ENCODE data around the gene DNAH3. TPM values are rescaled to one million over a fixed set of nuclear protein-coding genes. Genes with fewer than 3 reads are reported as not detected.

The DNAH3 gene, protein sequence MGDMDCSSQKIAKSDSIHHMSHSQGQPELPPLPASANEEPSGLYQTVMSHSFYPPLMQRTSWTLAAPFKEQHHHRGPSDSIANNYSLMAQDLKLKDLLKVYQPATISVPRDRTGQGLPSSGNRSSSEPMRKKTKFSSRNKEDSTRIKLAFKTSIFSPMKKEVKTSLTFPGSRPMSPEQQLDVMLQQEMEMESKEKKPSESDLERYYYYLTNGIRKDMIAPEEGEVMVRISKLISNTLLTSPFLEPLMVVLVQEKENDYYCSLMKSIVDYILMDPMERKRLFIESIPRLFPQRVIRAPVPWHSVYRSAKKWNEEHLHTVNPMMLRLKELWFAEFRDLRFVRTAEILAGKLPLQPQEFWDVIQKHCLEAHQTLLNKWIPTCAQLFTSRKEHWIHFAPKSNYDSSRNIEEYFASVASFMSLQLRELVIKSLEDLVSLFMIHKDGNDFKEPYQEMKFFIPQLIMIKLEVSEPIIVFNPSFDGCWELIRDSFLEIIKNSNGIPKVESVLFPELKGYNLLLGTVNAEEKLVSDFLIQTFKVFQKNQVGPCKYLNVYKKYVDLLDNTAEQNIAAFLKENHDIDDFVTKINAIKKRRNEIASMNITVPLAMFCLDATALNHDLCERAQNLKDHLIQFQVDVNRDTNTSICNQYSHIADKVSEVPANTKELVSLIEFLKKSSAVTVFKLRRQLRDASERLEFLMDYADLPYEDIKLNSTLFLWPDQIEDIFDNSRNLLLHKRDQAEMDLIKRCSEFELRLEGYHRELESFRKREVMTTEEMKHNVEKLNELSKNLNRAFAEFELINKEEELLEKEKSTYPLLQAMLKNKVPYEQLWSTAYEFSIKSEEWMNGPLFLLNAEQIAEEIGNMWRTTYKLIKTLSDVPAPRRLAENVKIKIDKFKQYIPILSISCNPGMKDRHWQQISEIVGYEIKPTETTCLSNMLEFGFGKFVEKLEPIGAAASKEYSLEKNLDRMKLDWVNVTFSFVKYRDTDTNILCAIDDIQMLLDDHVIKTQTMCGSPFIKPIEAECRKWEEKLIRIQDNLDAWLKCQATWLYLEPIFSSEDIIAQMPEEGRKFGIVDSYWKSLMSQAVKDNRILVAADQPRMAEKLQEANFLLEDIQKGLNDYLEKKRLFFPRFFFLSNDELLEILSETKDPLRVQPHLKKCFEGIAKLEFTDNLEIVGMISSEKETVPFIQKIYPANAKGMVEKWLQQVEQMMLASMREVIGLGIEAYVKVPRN (N-terminal part only)
- 0.07 and 0.56 TPM in 2 replicates for total RNA-seq

GRCh38 chr16:21150375-21151001 is at the start of gene DNAH3:
Gene DNAH3, minus strand, starts transcription at chr16:21150846. Its CDS starts 527 bp downstream, at chr16:21150319.

GRCh38 chr16:21158208-21159110 is 7.8 kb upstream of the DNAH3 start, which contains the start of gene LDAF1:
Gene LDAF1, plus strand, starts transcription at chr16:21158674. Its CDS starts 2,509 bp downstream, at chr16:21161183.

DNA sequence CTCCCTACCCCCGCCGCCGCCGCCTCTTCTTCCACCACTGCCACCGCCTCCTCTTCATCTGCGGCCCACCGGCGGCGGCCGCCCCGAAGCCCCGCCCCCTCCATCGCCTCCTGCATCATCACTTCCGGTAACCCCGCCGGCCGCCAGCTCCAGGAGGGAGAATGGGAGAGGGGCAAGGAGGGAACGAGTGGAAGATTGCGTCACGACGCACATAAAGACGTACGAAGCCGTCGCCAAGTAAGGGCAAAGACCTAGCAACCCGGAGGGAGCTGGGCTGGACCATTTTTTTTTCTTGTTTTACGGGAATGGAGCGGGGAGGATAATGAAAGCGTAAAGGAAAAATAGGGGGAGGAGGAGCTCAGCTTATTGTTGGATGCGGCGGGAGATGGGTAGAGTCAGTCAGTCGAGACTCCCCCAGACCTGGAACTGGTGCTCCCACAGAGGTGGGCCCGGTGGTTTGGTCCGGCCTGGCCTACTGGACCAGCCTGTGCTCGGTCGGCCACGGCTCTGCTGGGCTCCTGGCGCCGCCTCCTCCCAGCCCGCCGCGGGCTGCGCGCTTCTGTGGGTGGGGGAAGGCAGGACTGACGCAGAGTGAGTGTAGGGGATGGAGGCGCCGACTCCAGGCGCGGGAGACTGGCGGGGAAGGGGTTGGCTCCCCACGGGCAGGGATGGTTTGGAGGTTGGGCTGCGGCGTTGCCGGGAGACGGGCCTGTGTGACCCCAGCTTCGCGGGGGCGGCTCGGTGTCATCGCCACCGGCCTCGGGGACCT is 250.2 kb downstream of the DNAH3 start, which contains the start of the genes DCUN1D3 and LYRM1:
TSS of gene DCUN1D3 (minus strand) at position 60 of the 769 bp plus-strand sequence. CDS start 37,820 bp downstream, outside the sequence.
TSS of gene LYRM1 (plus strand) at position 473 of the 769 bp plus-strand sequence. CDS start 14,785 bp downstream, outside the sequence.

Other genes starting within 250 kb of the DNAH3 start
- gene LDAF1, start 7.8 kb upstream of the DNAH3 start, total RNA-seq, result 100 and 113 TPM in 2 replicates
- gene ZP2, start 60.7 kb upstream of the DNAH3 start, total RNA-seq, result not detected in 2 replicates
- not detected in 2 replicates for gene ANKS4B, start 82.9 kb upstream of the DNAH3 start, total RNA-seq
- gene CRYM, start 127.4 kb upstream of the DNAH3 start, total RNA-seq, result not detected in 2 replicates